ENCODE data around the gene GALNT13.

The GALNT13 gene

DNA sequence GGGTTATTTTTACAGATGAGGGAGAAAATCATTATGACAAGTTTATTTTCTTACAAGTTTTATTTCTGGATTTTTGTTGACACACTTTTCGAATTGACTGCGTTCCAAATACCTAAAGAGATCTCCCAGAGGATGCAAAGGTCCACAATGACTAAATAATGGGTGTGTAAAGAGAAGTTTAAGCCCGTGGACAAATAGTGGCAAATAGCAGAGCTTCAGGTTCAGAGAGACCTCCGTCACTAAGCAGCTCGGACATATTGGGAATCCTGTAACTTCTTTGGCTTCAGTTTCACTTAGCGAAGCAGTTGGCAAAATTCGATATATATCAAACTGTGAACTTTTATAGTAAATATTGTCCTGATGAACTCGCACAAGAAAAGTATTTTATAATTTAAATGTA is 556.3 kb downstream of the GALNT13 start:
- H3K9ac ChIP-seq = no peak overlapping the region
- no peak overlapping the region for H3K4me2 ChIP-seq
- no peaks in the 10 kb centered on the region for H3K36me3 ChIP-seq
- H3K27ac ChIP-seq = no peak overlapping the region
- no peaks in the 10 kb centered on the region; a peak in 1 of 22 replicates for H3K9me3 ChIP-seq (replicated peaks in 1 of 11)
- no peak for TF ChIP-seq Cebpa-rat (IDR thresholded peaks at IDR 0.05)
- H3K27me3 ChIP-seq = no peaks in the 10 kb centered on the region
- no peaks in the 10 kb centered on the region for H4K20me1 ChIP-seq
- no peak overlapping the region for H3K4me3 ChIP-seq
- H3K4me1 ChIP-seq = peaks cover 0 to 5% (median 0%) of the 10 kb centered on the region in 10 experiments; a peak in 1 of 20 replicates

DNA sequence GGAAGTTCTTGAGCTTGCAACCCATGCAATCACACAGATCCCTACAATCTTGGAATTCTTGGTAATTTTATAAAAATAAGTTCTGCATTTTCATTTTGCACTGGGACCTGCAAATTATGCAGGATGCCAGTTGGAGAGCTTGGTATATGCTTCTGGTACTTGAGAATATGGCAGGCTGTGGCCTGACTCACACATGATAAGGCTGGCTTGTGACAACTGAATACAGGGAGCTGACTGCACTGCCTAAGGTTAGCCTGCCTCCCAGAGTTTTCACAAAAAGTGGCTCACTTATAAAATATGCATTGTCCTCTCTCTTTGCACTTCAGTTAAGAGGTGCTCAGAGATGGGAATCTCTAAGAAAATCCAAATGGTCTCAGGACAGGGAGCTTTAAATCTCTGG is 561.3 kb downstream of the GALNT13 start:
- no peak overlapping the region for H3K4me3 ChIP-seq
- TF ChIP-seq Cebpa-rat (IDR thresholded peaks at IDR 0.05) = no peak
- H4K20me1 ChIP-seq = no peaks in the 10 kb centered on the region
- no peak overlapping the region for H3K4me2 ChIP-seq
- no peak overlapping the region for H3K27ac ChIP-seq
- H3K27me3 ChIP-seq = no peaks in the 10 kb centered on the region
- peaks cover 9 to 11% (median 9%) of the 10 kb centered on the region in 10 experiments; a peak in 19 of 20 replicates for H3K4me1 ChIP-seq
- H3K9ac ChIP-seq = no peak overlapping the region
- no peaks in the 10 kb centered on the region; a peak in 1 of 22 replicates for H3K9me3 ChIP-seq (replicated peaks in 1 of 11)
- H3K36me3 ChIP-seq = no peaks in the 10 kb centered on the region

DNA sequence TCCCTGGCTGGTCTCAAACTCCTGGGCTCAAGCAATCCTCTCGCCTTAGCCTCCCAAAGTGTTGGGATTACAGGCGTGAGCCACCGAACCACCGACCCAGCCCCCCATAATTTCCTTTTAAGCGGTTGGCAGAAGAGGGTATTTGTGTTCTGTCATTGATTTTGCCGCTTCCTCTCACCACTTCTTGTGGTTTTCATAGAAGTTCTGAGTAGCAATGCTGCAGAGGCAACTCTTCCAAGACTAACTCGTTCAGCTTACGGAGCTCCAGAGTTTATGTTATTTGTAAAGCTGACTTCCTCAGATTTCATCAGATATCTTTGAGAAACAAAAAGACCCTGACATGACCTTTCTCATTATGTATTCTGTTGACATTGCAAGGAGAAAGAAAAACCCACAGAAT is 565.4 kb downstream of the GALNT13 start:
- no peak overlapping the region for H3K9ac ChIP-seq
- H3K4me1 ChIP-seq = peaks cover 9 to 11% (median 9%) of the 10 kb centered on the region in 10 experiments; a peak in 19 of 20 replicates
- H3K36me3 ChIP-seq = no peaks in the 10 kb centered on the region
- no peak overlapping the region for H3K27ac ChIP-seq
- no peak for TF ChIP-seq Cebpa-rat (IDR thresholded peaks at IDR 0.05)
- no peaks in the 10 kb centered on the region for H4K20me1 ChIP-seq
- H3K27me3 ChIP-seq = no peaks in the 10 kb centered on the region
- H3K9me3 ChIP-seq (replicated peaks in 1 of 11) = no peaks in the 10 kb centered on the region
- H3K4me3 ChIP-seq = no peak overlapping the region
- H3K4me2 ChIP-seq = peak overlapping the region; percentile 32 to 58 (median 48)

DNA sequence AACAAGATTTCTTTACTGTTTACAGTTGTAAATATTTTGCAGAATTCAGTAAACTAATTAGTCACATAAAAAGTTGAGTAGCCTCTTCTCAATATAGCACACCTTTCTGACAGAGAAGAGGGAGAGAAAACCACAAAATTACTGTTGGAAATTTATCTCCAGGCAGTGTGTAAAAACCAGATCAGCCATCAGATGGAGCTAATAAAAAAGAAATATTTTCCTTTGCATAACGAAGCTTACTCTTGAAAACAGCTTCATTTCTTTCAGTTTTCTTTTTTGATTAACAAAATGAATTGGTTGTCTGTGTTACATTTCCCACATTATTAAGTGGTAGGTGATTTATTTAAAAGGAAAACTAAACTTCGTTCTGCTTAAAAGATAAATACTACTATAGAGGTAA is 567.4 kb downstream of the GALNT13 start:
- Histone ChIP-seq H3K9me3 (replicated peaks in 1 of 11) (no peaks in the 10 kb centered on the region), H4K20me1 (no peaks in the 10 kb centered on the region), H3K9ac (no peak overlapping the region), H3K27me3 (no peaks in the 10 kb centered on the region), H3K4me1 (peaks cover 9 to 11% (median 9%) of the 10 kb centered on the region in 10 experiments; a peak in 19 of 20 replicates), H3K27ac (no peak overlapping the region), H3K36me3 (no peaks in the 10 kb centered on the region), H3K4me2 (no peak overlapping the region), H3K4me3 (no peak overlapping the region)
- no peak for TF ChIP-seq Cebpa-rat (IDR thresholded peaks at IDR 0.05)

DNA sequence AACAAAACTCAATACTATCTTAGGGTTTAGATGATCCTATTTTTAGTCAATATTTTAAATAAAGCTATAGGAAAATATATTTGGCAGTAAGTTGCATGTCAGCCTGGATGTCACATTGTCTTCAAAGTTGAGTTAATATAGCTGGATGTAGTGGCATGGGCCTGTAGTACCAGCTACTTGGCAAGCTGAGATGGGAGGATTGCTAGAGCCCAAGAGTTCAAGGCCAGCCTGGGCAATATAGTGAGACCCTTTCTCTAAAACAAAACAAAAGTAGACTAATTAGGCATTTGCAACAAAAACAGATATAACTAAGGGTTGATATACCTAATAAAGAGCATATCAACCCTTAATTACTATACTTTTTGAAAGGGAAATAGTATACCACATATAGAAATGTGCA is 572.2 kb downstream of the GALNT13 start:
- Histone ChIP-seq H3K9me3 (replicated peaks in 1 of 11) (no peaks in the 10 kb centered on the region), H3K4me3 (no peak overlapping the region), H3K27ac (no peak overlapping the region), H3K4me2 (no peak overlapping the region), H3K36me3 (no peaks in the 10 kb centered on the region), H3K4me1 (no peaks in the 10 kb centered on the region), H3K9ac (no peak overlapping the region), H3K27me3 (no peaks in the 10 kb centered on the region), H4K20me1 (no peaks in the 10 kb centered on the region)
- no peak for TF ChIP-seq Cebpa-rat (IDR thresholded peaks at IDR 0.05)

DNA sequence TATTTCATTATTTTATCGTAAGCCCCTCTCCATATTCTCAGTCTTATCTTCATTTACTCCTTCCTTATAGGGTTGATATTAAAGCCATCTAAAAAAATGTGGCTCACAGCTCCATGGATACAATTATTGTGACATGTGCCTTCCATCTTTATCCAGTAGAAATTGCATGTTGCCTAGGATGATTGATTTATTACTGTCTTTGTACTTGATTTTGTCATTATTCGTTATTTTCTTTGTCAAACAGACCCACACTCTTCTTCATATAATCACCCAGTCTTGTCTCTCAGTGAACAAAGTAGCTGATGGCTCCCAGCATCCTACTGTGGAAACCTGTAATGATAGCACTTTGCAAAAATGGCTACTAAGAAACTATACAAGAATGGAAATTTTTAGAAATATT is 574.6 kb downstream of the GALNT13 start:
- no peaks in the 10 kb centered on the region for H3K27me3 ChIP-seq
- H3K4me2 ChIP-seq = no peak overlapping the region
- H4K20me1 ChIP-seq = no peaks in the 10 kb centered on the region
- no peak overlapping the region for H3K9ac ChIP-seq
- H3K27ac ChIP-seq = no peak overlapping the region
- no peaks in the 10 kb centered on the region for H3K36me3 ChIP-seq
- H3K4me3 ChIP-seq = no peak overlapping the region
- TF ChIP-seq Cebpa-rat (IDR thresholded peaks at IDR 0.05) = no peak
- no peaks in the 10 kb centered on the region for H3K4me1 ChIP-seq
- H3K9me3 ChIP-seq (replicated peaks in 1 of 11) = no peaks in the 10 kb centered on the region

DNA sequence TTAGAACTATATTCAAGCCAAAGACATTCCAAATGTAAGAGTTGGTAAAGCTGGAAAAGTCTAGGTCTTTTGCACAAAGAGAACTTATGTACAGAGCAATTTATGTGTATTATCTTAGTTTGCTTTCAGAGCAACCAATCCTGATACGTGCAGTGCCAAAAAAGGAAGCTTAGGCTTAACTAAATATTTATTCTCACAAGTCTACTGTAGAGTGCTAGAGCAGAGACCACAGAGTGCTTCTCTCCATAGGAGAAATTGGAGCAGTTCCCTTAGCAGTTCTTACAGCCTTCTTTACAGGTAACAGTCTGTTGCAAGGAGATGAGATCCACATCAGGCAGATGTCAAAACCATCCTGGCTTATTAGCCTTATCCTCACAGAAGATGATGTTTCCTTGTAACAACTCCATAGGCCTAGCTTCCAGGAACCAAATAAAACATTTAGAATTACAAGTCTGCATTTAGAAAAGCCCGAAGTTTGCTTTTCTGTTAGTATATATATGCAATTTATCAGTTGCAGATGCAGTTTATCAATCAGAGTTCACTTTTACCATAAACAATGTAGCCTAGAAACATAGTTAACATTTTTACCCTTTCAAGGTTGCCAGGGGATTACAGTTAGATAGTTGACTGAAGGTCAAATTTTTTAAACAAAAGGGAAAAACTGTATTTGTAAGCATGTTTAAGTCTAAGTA is 576.2 kb downstream of the GALNT13 start:
- no peaks in the 10 kb centered on the region for H3K36me3 ChIP-seq
- H3K27ac ChIP-seq = no peak overlapping the region
- no peaks in the 10 kb centered on the region for H3K4me1 ChIP-seq
- H4K20me1 ChIP-seq = no peaks in the 10 kb centered on the region
- H3K27me3 ChIP-seq = no peaks in the 10 kb centered on the region
- H3K9me3 ChIP-seq (replicated peaks in 1 of 11) = no peaks in the 10 kb centered on the region
- no peak overlapping the region for H3K4me2 ChIP-seq
- H3K4me3 ChIP-seq = no peak overlapping the region
- TF ChIP-seq Cebpa-rat (IDR thresholded peaks at IDR 0.05) = no peak
- H3K9ac ChIP-seq = no peak overlapping the region

DNA sequence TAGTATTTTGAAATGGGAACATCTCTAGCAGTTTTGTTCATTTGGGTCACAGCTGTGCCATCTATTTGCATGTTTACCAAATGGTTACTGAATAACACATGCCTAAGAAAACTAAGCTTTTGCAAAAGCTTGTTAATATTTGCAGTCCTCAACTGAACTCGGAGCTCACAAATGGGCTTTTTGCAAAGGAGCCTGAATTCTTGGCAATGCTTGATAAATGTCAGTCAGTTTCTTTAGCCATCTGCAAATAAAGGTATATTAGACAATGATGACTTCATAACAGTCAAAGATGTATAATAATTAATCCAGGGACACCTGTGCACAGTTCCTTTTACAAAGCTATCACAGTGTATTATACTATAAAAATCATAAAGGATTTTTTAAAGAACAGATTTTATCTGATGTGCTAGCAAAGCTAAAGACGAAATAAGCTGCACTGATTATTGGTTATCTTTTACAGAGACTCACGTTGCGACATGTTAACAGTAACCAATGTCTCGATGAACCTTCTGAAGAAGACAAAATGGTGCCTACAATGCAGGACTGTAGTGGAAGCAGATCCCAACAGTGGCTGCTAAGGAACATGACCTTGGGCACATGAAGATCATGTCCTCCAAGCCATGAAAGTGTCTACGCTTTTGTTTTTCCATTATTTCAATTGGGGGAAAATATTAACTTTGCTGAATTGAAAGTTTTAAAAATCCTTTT is 578.4 kb downstream of the GALNT13 start:
- Histone ChIP-seq H3K27me3 (no peaks in the 10 kb centered on the region), H3K27ac (no peak overlapping the region), H3K36me3 (no peaks in the 10 kb centered on the region), H3K4me2 (no peak overlapping the region), H3K4me1 (peaks cover 0 to under 1% (median 0%) of the 10 kb centered on the region in 10 experiments; a peak in 2 of 20 replicates), H3K4me3 (no peak overlapping the region), H4K20me1 (no peaks in the 10 kb centered on the region), H3K9me3 (replicated peaks in 1 of 11) (no peaks in the 10 kb centered on the region), H3K9ac (no peak overlapping the region)
- TF ChIP-seq Cebpa-rat (IDR thresholded peaks at IDR 0.05) = no peak

DNA sequence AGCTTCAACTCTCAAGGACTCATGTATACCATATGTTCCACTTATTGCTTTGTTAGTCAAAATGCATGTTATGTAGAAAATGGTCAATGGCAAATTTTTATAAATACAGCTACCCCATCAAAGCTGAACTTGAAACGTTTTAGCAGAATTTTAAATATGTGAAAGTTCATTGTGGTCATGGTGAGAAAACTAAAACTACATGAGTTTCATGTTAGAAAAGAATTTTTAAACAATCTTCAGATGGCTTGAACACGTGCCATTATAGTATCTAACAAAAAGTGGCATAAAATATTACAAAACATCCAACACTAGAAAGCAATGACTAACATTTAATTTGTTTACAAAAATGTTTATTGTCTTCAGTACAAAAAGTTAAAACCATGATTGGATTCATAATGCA is 580.7 kb downstream of the GALNT13 start:
- H3K27ac ChIP-seq = no peak overlapping the region
- peaks cover 4 to 15% (median 9%) of the 10 kb centered on the region in 10 experiments; a peak in 13 of 20 replicates for H3K4me1 ChIP-seq
- no peak overlapping the region for H3K4me3 ChIP-seq
- H3K27me3 ChIP-seq = no peaks in the 10 kb centered on the region
- H3K9me3 ChIP-seq (replicated peaks in 1 of 11) = no peaks in the 10 kb centered on the region
- no peaks in the 10 kb centered on the region for H3K36me3 ChIP-seq
- H4K20me1 ChIP-seq = no peaks in the 10 kb centered on the region
- TF ChIP-seq Cebpa-rat (IDR thresholded peaks at IDR 0.05) = no peak
- no peak overlapping the region for H3K4me2 ChIP-seq
- no peak overlapping the region for H3K9ac ChIP-seq

Data from BLaER1 treated with 17β-estradiol and CSF1 and Interleukin-3, amounts not matched to agents 10 nM and 100 nM (cell line).